ENCODE results near the gene CHAT. TPM values are rescaled to one million over a fixed set of nuclear protein-coding genes. Genes with fewer than 3 reads are reported as not detected.

The CHAT gene
- total RNA-seq, 2 donors from 2014 or later, result not detected

GRCh38 chr10:49698679-49699078 lies 84.8 kb downstream of the CHAT start:
- no peak for DNase-seq (ENCODE audit: low spot score)
- H3K9me3 ChIP-seq, result no peaks in the 10 kb centered on the region
- H3K36me3 ChIP-seq, result no peaks in the 10 kb centered on the region

GRCh38 chr10:49700211-49700610 lies 86.4 kb downstream of the CHAT start:
- Histone ChIP-seq H3K27me3 (replicated peaks; ENCODE audit: insufficient read depth) (no peaks in the 10 kb centered on the region), H3K4me1 (ENCODE audit: control insufficient read depth in 1 of 2, low read depth in 2 of 2) (no peaks in the 10 kb centered on the region), H3K4me3 (no peak overlapping the region), H3K9me3 (no peaks in the 10 kb centered on the region), H3K36me3 (no peaks in the 10 kb centered on the region), H3K27ac (no peak overlapping the region)
- DNase-seq (ENCODE audit: low spot score) (no peak), ATAC-seq (ENCODE audit: insufficient number of reproducible peaks, low FRiP score, low read depth) (no peak)
- no peak for TF ChIP-seq CTCF (IDR thresholded peaks at IDR 0.05)

More at GRCh38 chr10:49698679-49699078, 84.8 kb downstream of the CHAT start:
- no peaks in the 10 kb centered on the region for H3K27me3 ChIP-seq (replicated peaks; ENCODE audit: insufficient read depth)
- no peak for ATAC-seq (ENCODE audit: insufficient number of reproducible peaks, low FRiP score, low read depth)
- no peaks in the 10 kb centered on the region for H3K4me1 ChIP-seq (ENCODE audit: control insufficient read depth in 1 of 2, low read depth in 2 of 2)
- H3K27ac ChIP-seq, result no peak overlapping the region
- TF ChIP-seq CTCF (IDR thresholded peaks at IDR 0.05), result no peak
- no peak overlapping the region for H3K4me3 ChIP-seq

- Histone ChIP-seq H3K27ac (no peak overlapping the region), H3K4me3 (no peak overlapping the region), H3K36me3 (no peaks in the 10 kb centered on the region), H3K9me3 (no peaks in the 10 kb centered on the region), H3K27me3 (replicated peaks; ENCODE audit: insufficient read depth) (no peaks in the 10 kb centered on the region), H3K4me1 (ENCODE audit: control insufficient read depth in 1 of 2, low read depth in 2 of 2) (no peaks in the 10 kb centered on the region)
- no peak for ATAC-seq (ENCODE audit: insufficient number of reproducible peaks, low FRiP score, low read depth)
- no peak for TF ChIP-seq CTCF (IDR thresholded peaks at IDR 0.05)
- no peak for DNase-seq (ENCODE audit: low spot score)
These were observed 87.2 kb downstream of the CHAT start for GRCh38 chr10:49700997-49701396.

GRCh38 chr10:49707585-49707984 lies 93.7 kb downstream of the CHAT start:
- no peak for TF ChIP-seq CTCF (IDR thresholded peaks at IDR 0.05)
- no peaks in the 10 kb centered on the region for H3K9me3 ChIP-seq
- H3K27me3 ChIP-seq (replicated peaks; ENCODE audit: insufficient read depth), result no peaks in the 10 kb centered on the region
- no peaks in the 10 kb centered on the region for H3K4me1 ChIP-seq (ENCODE audit: control insufficient read depth in 1 of 2, low read depth in 2 of 2)
- DNase-seq (ENCODE audit: low spot score), result no peak
- H3K27ac ChIP-seq, result no peak overlapping the region
- no peak for ATAC-seq (ENCODE audit: insufficient number of reproducible peaks, low FRiP score, low read depth)
- no peaks in the 10 kb centered on the region for H3K36me3 ChIP-seq
- H3K4me3 ChIP-seq, result no peak overlapping the region

- H3K9me3 ChIP-seq, result no peaks in the 10 kb centered on the region
- no peak overlapping the region for H3K4me3 ChIP-seq
- DNase-seq (ENCODE audit: low spot score) (no peak), ATAC-seq (ENCODE audit: insufficient number of reproducible peaks, low FRiP score, low read depth) (no peak)
- H3K36me3 ChIP-seq, result no peaks in the 10 kb centered on the region
- no peaks in the 10 kb centered on the region for H3K27me3 ChIP-seq (replicated peaks; ENCODE audit: insufficient read depth)
- TF ChIP-seq CTCF (IDR thresholded peaks at IDR 0.05), result no peak
- no peaks in the 10 kb centered on the region for H3K4me1 ChIP-seq (ENCODE audit: control insufficient read depth in 1 of 2, low read depth in 2 of 2)
- no peak overlapping the region for H3K27ac ChIP-seq
These were observed 96.1 kb downstream of the CHAT start for GRCh38 chr10:49709934-49710333.

All from thoracic aorta (tissue), 2 donors.